Large intestine (tissue), 1 donor: ENCODE measurements around the gene FGD5. TPM values are rescaled to one million over a fixed set of nuclear protein-coding genes. Genes with fewer than 3 reads are reported as not detected.

Source experiments
- polyA plus RNA-seq: library from polyadenylated mRNA; unstranded; fragments of 120-200 nt; gene quantifications from one replicate; pipeline ENCODE4 v1.2.1, GENCODE V29; 2013

Gene FGD5
- polyA plus RNA-seq, 1 donor = 6.3 TPM

Other genes with a start within 250 kb of the FGD5 start
- 23.8 TPM for gene CCDC174, start 167.2 kb upstream of the FGD5 start, polyA plus RNA-seq
- gene C3orf20, start 143.8 kb upstream of the FGD5 start, polyA plus RNA-seq = not detected
- 51.0 TPM for gene NR2C2, start 128.6 kb downstream of the FGD5 start, polyA plus RNA-seq
- 93.4 TPM for gene MRPS25, start 246.4 kb downstream of the FGD5 start, polyA plus RNA-seq